ENCODE data around the gene SPTB.

The SPTB gene

DNA sequence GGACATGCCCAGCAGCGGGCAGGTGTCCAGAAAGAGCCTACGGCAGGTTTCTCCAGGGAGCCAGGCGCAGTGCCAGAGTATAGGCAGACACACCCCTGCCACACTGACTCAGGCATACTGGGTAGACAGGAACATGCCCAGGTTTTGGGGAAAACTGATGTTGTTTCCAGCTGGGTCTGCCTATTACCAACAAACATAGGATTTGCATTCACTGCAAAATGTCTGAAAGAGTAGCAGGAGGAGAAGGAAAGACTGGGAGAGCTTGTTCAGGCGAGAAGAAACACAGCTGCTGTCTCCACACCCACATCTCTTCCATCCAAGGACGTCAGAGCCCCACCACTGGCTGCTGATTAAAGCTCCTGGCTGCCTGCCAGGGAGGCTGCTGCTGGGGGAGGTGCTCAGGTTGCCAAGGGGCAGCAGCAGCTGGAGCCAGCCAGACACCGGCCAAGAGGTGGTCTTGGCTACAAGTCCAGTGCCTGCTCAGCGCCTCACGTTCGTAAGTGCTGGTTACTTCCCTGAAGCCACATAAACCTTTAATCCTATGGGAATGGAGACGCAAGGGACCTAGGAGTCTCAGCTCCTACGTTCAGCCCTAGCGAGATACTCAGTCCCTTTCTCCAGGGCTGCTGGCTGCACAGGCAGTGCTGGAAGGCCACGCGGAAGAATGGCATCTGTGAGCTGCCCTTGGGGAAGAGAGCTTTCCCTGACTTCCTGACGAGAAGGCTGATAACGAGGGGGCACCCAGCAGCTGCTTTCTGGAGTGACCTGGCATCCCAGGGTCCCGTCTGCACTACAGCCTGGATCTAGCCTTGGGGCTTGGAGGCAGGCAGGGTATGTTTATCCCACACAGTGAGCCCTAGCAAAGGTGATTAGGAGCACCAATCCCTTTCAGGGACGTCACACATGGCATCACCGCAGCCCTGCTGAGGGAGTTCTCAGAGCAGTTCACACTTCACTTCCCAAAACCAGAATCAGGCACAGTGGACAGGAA lies 117.4 kb downstream of the SPTB start (continued):
- TF ChIP-seq, protein P1, sequence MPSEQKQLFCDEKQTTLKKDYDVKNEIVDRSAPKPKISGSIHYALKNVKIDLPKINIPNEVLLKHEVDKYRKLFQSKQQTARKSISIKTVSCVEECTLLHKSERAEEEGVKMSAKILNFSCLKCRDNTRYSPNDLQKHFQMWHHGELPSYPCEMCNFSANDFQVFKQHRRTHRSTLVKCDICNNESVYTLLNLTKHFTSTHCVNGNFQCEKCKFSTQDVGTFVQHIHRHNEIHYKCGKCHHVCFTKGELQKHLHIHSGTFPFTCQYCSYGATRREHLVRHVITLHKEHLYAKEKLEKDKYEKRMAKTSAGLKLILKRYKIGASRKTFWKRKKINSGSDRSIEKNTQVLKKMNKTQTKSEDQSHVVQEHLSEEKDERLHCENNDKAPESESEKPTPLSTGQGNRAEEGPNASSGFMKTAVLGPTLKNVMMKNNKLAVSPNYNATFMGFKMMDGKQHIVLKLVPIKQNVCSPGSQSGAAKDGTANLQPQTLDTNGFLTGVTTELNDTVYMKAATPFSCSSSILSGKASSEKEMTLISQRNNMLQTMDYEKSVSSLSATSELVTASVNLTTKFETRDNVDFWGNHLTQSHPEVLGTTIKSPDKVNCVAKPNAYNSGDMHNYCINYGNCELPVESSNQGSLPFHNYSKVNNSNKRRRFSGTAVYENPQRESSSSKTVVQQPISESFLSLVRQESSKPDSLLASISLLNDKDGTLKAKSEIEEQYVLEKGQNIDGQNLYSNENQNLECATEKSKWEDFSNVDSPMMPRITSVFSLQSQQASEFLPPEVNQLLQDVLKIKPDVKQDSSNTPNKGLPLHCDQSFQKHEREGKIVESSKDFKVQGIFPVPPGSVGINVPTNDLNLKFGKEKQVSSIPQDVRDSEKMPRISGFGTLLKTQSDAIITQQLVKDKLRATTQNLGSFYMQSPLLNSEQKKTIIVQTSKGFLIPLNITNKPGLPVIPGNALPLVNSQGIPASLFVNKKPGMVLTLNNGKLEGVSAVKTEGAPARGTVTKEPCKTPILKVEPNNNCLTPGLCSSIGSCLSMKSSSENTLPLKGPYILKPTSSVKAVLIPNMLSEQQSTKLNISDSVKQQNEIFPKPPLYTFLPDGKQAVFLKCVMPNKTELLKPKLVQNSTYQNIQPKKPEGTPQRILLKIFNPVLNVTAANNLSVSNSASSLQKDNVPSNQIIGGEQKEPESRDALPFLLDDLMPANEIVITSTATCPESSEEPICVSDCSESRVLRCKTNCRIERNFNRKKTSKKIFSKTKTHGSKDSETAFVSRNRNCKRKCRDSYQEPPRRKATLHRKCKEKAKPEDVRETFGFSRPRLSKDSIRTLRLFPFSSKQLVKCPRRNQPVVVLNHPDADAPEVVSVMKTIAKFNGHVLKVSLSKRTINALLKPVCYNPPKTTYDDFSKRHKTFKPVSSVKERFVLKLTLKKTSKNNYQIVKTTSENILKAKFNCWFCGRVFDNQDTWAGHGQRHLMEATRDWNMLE (tag by site-specific recombination; conservative IDR thresholded peaks at IDR 0.05; ENCODE audit: low read depth), result no peak
- TF ChIP-seq ZNF184 (tag by site-specific recombination; IDR thresholded peaks at IDR 0.05) (no peak), ZNF239 (tag by site-specific recombination; IDR thresholded peaks at IDR 0.05) (no peak), ZBTB17 (tag by site-specific recombination; IDR thresholded peaks at IDR 0.05) (peak; percentile 84), HOXC10 (CRISPR knock-in tag; IDR thresholded peaks at IDR 0.05) (0 out of 2 replicates have a peak, but pooled peaks have one; percentile 31), KLF8 (tag by site-specific recombination; IDR thresholded peaks at IDR 0.05) (peak; percentile 40; the same call in 1 of the 2 replicates), MYNN (tag by site-specific recombination; IDR thresholded peaks at IDR 0.05; ENCODE audit: borderline replicate concordance) (no peak), ZNF76 (tag by site-specific recombination; IDR thresholded peaks at IDR 0.05; ENCODE audit: borderline replicate concordance, low read depth) (0 out of 2 replicates have a peak, but pooled peaks have one; percentile 18), KLF10 (tag by site-specific recombination; IDR thresholded peaks at IDR 0.05) (peak; percentile 91; the same call in 1 of the 2 replicates), ZNF157 (tag by site-specific recombination; IDR thresholded peaks at IDR 0.05) (no peak), ZNF629 (tag by site-specific recombination; IDR thresholded peaks at IDR 0.05) (peak; percentile 83), KLF16 (tag by site-specific recombination; IDR thresholded peaks at IDR 0.05) (peak; percentile 20; the same call in 1 of the 2 replicates), ZIC2 (tag by site-specific recombination; IDR thresholded peaks at IDR 0.05) (peak; percentile 89), ZFHX2 (tag by site-specific recombination; conservative IDR thresholded peaks at IDR 0.05) (peak; percentile 60), REPIN1 (tag by site-specific recombination; IDR thresholded peaks at IDR 0.05; ENCODE audit: low read depth) (no peak), ZNF404 (tag by site-specific recombination; IDR thresholded peaks at IDR 0.05) (no peak), ZNF341 (tag by site-specific recombination; IDR thresholded peaks at IDR 0.05; ENCODE audit: low read depth) (peak; percentile 67), ZBTB20 (tag by site-specific recombination; IDR thresholded peaks at IDR 0.05) (peak; percentile 36; the same call in 1 of the 2 replicates), ZNF24 (tag by site-specific recombination; IDR thresholded peaks at IDR 0.05) (no peak)
- TF ChIP-seq, protein P2, sequence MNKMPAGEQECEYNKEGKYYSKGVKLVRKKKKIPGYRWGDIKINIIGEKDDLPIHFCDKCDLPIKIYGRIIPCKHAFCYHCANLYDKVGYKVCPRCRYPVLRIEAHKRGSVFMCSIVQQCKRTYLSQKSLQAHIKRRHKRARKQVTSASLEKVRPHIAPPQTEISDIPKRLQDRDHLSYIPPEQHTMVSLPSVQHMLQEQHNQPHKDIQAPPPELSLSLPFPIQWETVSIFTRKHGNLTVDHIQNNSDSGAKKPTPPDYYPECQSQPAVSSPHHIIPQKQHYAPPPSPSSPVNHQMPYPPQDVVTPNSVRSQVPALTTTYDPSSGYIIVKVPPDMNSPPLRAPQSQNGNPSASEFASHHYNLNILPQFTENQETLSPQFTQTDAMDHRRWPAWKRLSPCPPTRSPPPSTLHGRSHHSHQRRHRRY (tag by site-specific recombination; IDR thresholded peaks at IDR 0.05), result no peak
- TF ChIP-seq, protein P3, sequence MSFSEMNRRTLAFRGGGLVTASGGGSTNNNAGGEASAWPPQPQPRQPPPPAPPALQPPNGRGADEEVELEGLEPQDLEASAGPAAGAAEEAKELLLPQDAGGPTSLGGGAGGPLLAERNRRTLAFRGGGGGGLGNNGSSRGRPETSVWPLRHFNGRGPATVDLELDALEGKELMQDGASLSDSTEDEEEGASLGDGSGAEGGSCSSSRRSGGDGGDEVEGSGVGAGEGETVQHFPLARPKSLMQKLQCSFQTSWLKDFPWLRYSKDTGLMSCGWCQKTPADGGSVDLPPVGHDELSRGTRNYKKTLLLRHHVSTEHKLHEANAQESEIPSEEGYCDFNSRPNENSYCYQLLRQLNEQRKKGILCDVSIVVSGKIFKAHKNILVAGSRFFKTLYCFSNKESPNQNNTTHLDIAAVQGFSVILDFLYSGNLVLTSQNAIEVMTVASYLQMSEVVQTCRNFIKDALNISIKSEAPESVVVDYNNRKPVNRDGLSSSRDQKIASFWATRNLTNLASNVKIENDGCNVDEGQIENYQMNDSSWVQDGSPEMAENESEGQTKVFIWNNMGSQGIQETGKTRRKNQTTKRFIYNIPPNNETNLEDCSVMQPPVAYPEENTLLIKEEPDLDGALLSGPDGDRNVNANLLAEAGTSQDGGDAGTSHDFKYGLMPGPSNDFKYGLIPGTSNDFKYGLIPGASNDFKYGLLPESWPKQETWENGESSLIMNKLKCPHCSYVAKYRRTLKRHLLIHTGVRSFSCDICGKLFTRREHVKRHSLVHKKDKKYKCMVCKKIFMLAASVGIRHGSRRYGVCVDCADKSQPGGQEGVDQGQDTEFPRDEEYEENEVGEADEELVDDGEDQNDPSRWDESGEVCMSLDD (tag by site-specific recombination; IDR thresholded peaks at IDR 0.05), result no peak
- TF ChIP-seq, protein P4, sequence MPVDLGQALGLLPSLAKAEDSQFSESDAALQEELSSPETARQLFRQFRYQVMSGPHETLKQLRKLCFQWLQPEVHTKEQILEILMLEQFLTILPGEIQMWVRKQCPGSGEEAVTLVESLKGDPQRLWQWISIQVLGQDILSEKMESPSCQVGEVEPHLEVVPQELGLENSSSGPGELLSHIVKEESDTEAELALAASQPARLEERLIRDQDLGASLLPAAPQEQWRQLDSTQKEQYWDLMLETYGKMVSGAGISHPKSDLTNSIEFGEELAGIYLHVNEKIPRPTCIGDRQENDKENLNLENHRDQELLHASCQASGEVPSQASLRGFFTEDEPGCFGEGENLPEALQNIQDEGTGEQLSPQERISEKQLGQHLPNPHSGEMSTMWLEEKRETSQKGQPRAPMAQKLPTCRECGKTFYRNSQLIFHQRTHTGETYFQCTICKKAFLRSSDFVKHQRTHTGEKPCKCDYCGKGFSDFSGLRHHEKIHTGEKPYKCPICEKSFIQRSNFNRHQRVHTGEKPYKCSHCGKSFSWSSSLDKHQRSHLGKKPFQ (tag by site-specific recombination; IDR thresholded peaks at IDR 0.05), result peak; percentile 72; the same call in 1 of the 2 replicates
- TF ChIP-seq, protein P5, sequence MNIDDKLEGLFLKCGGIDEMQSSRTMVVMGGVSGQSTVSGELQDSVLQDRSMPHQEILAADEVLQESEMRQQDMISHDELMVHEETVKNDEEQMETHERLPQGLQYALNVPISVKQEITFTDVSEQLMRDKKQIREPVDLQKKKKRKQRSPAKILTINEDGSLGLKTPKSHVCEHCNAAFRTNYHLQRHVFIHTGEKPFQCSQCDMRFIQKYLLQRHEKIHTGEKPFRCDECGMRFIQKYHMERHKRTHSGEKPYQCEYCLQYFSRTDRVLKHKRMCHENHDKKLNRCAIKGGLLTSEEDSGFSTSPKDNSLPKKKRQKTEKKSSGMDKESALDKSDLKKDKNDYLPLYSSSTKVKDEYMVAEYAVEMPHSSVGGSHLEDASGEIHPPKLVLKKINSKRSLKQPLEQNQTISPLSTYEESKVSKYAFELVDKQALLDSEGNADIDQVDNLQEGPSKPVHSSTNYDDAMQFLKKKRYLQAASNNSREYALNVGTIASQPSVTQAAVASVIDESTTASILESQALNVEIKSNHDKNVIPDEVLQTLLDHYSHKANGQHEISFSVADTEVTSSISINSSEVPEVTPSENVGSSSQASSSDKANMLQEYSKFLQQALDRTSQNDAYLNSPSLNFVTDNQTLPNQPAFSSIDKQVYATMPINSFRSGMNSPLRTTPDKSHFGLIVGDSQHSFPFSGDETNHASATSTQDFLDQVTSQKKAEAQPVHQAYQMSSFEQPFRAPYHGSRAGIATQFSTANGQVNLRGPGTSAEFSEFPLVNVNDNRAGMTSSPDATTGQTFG (tag by site-specific recombination; IDR thresholded peaks at IDR 0.05; ENCODE audit: borderline replicate concordance), result no peak
- TF ChIP-seq, protein P6, sequence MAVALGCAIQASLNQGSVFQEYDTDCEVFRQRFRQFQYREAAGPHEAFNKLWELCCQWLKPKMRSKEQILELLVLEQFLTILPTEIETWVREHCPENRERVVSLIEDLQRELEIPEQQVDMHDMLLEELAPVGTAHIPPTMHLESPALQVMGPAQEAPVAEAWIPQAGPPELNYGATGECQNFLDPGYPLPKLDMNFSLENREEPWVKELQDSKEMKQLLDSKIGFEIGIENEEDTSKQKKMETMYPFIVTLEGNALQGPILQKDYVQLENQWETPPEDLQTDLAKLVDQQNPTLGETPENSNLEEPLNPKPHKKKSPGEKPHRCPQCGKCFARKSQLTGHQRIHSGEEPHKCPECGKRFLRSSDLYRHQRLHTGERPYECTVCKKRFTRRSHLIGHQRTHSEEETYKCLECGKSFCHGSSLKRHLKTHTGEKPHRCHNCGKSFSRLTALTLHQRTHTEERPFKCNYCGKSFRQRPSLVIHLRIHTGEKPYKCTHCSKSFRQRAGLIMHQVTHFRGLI (tag by site-specific recombination; IDR thresholded peaks at IDR 0.05), result peak; percentile 44

All from HEK293 (cell line).